Renal pelvis (tissue), 4 donors: ENCODE measurements around the gene DNAJB7. TPM values are rescaled to one million over a fixed set of nuclear protein-coding genes. Genes with fewer than 3 reads are reported as not detected.
A peak's percentile ranks its signal among the peaks of the same experiment; 100 is the strongest.
"Not testable (repeated sequence)": the region's sequence is repeated elsewhere in the genome, so short reads cannot be mapped to it uniquely, and the experiment has no call there.

Experiments
- DNase-seq: peaks from one replicate; pipeline ENCODE4 v3.0.0-alpha.2; 2013
- polyA plus RNA-seq, 3 donors: library from polyadenylated mRNA; unstranded; fragments of 120-200 nt; gene quantifications; one replicate each; pipeline ENCODE4 v1.2.1, GENCODE V29; 2013; ENCODE audit not compliant: insufficient read length in 3 of 3

The DNAJB7 gene
- polyA plus RNA-seq, 3 donors: 0.24 to 0.99 (median 0.77) TPM

GRCh38 chr22:40855071-40855978 lies 6.6 kb downstream of the DNAJB7 start:
- DNase-seq: no peak

- no peak for DNase-seq
Measured at GRCh38 chr22:40853961-40854360, 8.0 kb downstream of the DNAJB7 start.

GRCh38 chr22:40853333-40853732 lies 8.6 kb downstream of the DNAJB7 start:
- no peak for DNase-seq

GRCh38 chr22:40845816-40846215 lies 16.1 kb downstream of the DNAJB7 start:
- DNase-seq: not testable (repeated sequence)

- no peak for DNase-seq
Measured at GRCh38 chr22:40844951-40845350, 17.0 kb downstream of the DNAJB7 start.

GRCh38 chr22:40838486-40838885 lies 23.4 kb downstream of the DNAJB7 start:
- DNase-seq: no peak

GRCh38 chr22:40834619-40835018 lies 27.3 kb downstream of the DNAJB7 start:
- DNase-seq: no peak

- no peak for DNase-seq
Measured at GRCh38 chr22:40829131-40829530, 32.8 kb downstream of the DNAJB7 start.

GRCh38 chr22:40826984-40827741 lies 34.8 kb downstream of the DNAJB7 start:
- peak; percentile 10 for DNase-seq

- not testable (repeated sequence) for DNase-seq
Measured at GRCh38 chr22:40826292-40826691, 35.6 kb downstream of the DNAJB7 start.

GRCh38 chr22:40823426-40823825 lies 38.5 kb downstream of the DNAJB7 start:
- DNase-seq: no peak

GRCh38 chr22:40819599-40820140 lies 42.2 kb downstream of the DNAJB7 start:
- no peak for DNase-seq

- peak; percentile 89 for DNase-seq
Measured at GRCh38 chr22:40818747-40819598, 42.9 kb downstream of the DNAJB7 start, which contains the start of gene SLC25A17. TSS of gene SLC25A17 (minus strand) at chr22:40819346. CDS start at chr22:40819248, 98 bp downstream.

GRCh38 chr22:40818192-40818746 lies 43.6 kb downstream of the DNAJB7 start:
- DNase-seq: no peak

- no peak for DNase-seq
Measured at GRCh38 chr22:40817737-40818136, 44.2 kb downstream of the DNAJB7 start.

GRCh38 chr22:40813912-40814315 lies 48.0 kb downstream of the DNAJB7 start:
- no peak for DNase-seq

Other genes starting within 250 kb of the DNAJB7 start
- 10 to 100 TPM; 28.2 to 31.1 (median 28.5) TPM for gene MRTFA, start 225.4 kb downstream of the DNAJB7 start, polyA plus RNA-seq
- under 1 TPM in 2 of 3 donors, not detected in 1; 0.30 to 0.42 TPM for gene MCHR1, start 182.6 kb downstream of the DNAJB7 start, polyA plus RNA-seq
- gene SLC25A17, start 42.8 kb downstream of the DNAJB7 start, polyA plus RNA-seq: 10 to 100 TPM; 38.1 to 42.8 (median 42.8) TPM
- 100 to 1,000 TPM; 563 to 683 (median 629) TPM for gene ST13, start 5.5 kb downstream of the DNAJB7 start, polyA plus RNA-seq
- 10 to 100 TPM; 16.6 to 31.5 (median 23.8) TPM for gene XPNPEP3, start 5.0 kb downstream of the DNAJB7 start, polyA plus RNA-seq
- 10 to 100 TPM; 66.6 to 78.0 (median 71.3) TPM for gene RBX1, start 89.3 kb upstream of the DNAJB7 start, polyA plus RNA-seq
- 10 to 100 TPM; 55.3 to 78.4 (median 72.0) TPM for gene EP300, start 230.5 kb upstream of the DNAJB7 start, polyA plus RNA-seq